ENCODE results near the gene CHCHD6.

DNA sequence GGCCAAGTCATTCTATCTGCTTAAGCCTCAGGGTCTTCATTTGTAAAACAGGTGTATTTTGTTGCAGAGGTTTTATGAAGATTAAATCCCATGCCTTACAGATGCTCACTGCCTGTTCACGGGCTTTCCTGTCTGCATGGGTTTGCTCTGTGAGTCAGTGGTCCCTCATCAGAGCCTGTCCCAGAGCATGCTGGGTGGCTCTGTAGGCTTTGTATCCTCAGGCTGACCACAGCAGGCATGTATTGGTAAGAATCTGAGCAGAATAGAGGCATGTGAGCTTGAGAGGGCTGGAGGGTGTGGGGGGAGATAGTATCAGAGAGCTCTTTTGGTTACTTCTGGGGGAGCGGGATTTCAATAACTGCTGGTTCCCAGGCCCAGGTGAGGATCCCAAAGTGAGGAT, 233.5 kb downstream of the CHCHD6 start:
- TF ChIP-seq TAF1 (conservative IDR thresholded peaks at IDR 0.05) (no peak), RAD21 (IDR thresholded peaks at IDR 0.05) (no peak)

Measured in liver (tissue), 2 donors.